ENCODE data around the gene SWAP70.
A peak's percentile ranks its signal among the peaks of the same experiment; 100 is the strongest.

The SWAP70 gene

GRCh38 chr11:9752091-9752490, 88.2 kb downstream of the SWAP70 start:
- peaks cover 12 to 24% (median 17%) of the 10 kb centered on the region in 5 donors for H3K36me3 ChIP-seq (ENCODE audit: control insufficient read depth in 5 of 5, insufficient read depth in 5 of 5, low read length in 5 of 5)
- no peak overlapping the region for H3K9ac ChIP-seq (ENCODE audit: low read length in 5 of 5)
- H3K27ac ChIP-seq (ENCODE audit: low read depth, low read length), result no peak overlapping the region
- H3K27me3 ChIP-seq (ENCODE audit: control insufficient read depth in 5 of 5, insufficient read depth in 4 of 5, low read length in 5 of 5), result no peaks in the 10 kb centered on the region
- no peaks in the 10 kb centered on the region for H3K9me3 ChIP-seq (ENCODE audit: control insufficient read depth in 5 of 5, low read length in 5 of 5)
- H3K4me3 ChIP-seq (ENCODE audit: low read depth in 1 of 5, low read length in 5 of 5), result no peak overlapping the region
- H3K4me1 ChIP-seq (ENCODE audit: control insufficient read depth in 5 of 5, insufficient read depth in 5 of 5, low read length in 5 of 5), result peaks cover 0 to 48% (median 21%) of the 10 kb centered on the region in 5 donors

- Histone ChIP-seq H3K27ac (ENCODE audit: low read depth, low read length) (peak overlapping the region; percentile 15), H3K4me3 (ENCODE audit: low read depth in 1 of 5, low read length in 5 of 5) (no peak overlapping the region), H3K9ac (ENCODE audit: low read length in 5 of 5) (no peak overlapping the region), H3K4me1 (ENCODE audit: control insufficient read depth in 5 of 5, insufficient read depth in 5 of 5, low read length in 5 of 5) (peaks cover 0 to 49% (median 24%) of the 10 kb centered on the region in 5 donors), H3K36me3 (ENCODE audit: control insufficient read depth in 5 of 5, insufficient read depth in 5 of 5, low read length in 5 of 5) (peaks cover 12 to 21% (median 15%) of the 10 kb centered on the region in 5 donors), H3K9me3 (ENCODE audit: control insufficient read depth in 5 of 5, low read length in 5 of 5) (no peaks in the 10 kb centered on the region), H3K27me3 (ENCODE audit: control insufficient read depth in 5 of 5, insufficient read depth in 4 of 5, low read length in 5 of 5) (no peaks in the 10 kb centered on the region)
These were observed 89.1 kb downstream of the SWAP70 start for GRCh38 chr11:9753021-9753420.

GRCh38 chr11:9754010-9754471, 90.2 kb downstream of the SWAP70 start:
- H3K27ac ChIP-seq (ENCODE audit: low read depth, low read length), result no peak overlapping the region
- no peaks in the 10 kb centered on the region for H3K9me3 ChIP-seq (ENCODE audit: control insufficient read depth in 5 of 5, low read length in 5 of 5)
- H3K4me1 ChIP-seq (ENCODE audit: control insufficient read depth in 5 of 5, insufficient read depth in 5 of 5, low read length in 5 of 5), result peaks cover 0 to 47% (median 26%) of the 10 kb centered on the region in 5 donors
- no peak overlapping the region for H3K9ac ChIP-seq (ENCODE audit: low read length in 5 of 5)
- no peaks in the 10 kb centered on the region for H3K27me3 ChIP-seq (ENCODE audit: control insufficient read depth in 5 of 5, insufficient read depth in 4 of 5, low read length in 5 of 5)
- H3K4me3 ChIP-seq (ENCODE audit: low read depth in 1 of 5, low read length in 5 of 5), result no peak overlapping the region
- peaks cover 11 to 21% (median 14%) of the 10 kb centered on the region in 5 donors for H3K36me3 ChIP-seq (ENCODE audit: control insufficient read depth in 5 of 5, insufficient read depth in 5 of 5, low read length in 5 of 5)

GRCh38 chr11:9755561-9756185, 91.8 kb downstream of the SWAP70 start:
- H3K27me3 ChIP-seq (ENCODE audit: control insufficient read depth in 5 of 5, insufficient read depth in 4 of 5, low read length in 5 of 5), result no peaks in the 10 kb centered on the region
- peaks cover 5 to 11% (median 6%) of the 10 kb centered on the region in 5 donors for H3K36me3 ChIP-seq (ENCODE audit: control insufficient read depth in 5 of 5, insufficient read depth in 5 of 5, low read length in 5 of 5)
- peaks cover 4 to 59% (median 42%) of the 10 kb centered on the region in 5 donors for H3K4me1 ChIP-seq (ENCODE audit: control insufficient read depth in 5 of 5, insufficient read depth in 5 of 5, low read length in 5 of 5)
- no peak overlapping the region for H3K27ac ChIP-seq (ENCODE audit: low read depth, low read length)
- no peak overlapping the region for H3K9ac ChIP-seq (ENCODE audit: low read length in 5 of 5)
- H3K9me3 ChIP-seq (ENCODE audit: control insufficient read depth in 5 of 5, low read length in 5 of 5), result no peaks in the 10 kb centered on the region
- no peak overlapping the region for H3K4me3 ChIP-seq (ENCODE audit: low read depth in 1 of 5, low read length in 5 of 5)

- H3K9me3 ChIP-seq (ENCODE audit: control insufficient read depth in 5 of 5, low read length in 5 of 5), result no peaks in the 10 kb centered on the region
- H3K27me3 ChIP-seq (ENCODE audit: control insufficient read depth in 5 of 5, insufficient read depth in 4 of 5, low read length in 5 of 5), result no peaks in the 10 kb centered on the region
- no peak overlapping the region for H3K4me3 ChIP-seq (ENCODE audit: low read depth in 1 of 5, low read length in 5 of 5)
- H3K27ac ChIP-seq (ENCODE audit: low read depth, low read length), result no peak overlapping the region
- peak overlapping the region in 1 of 5 donors; percentile 21 for H3K9ac ChIP-seq (ENCODE audit: low read length in 5 of 5)
- peaks cover 4 to 61% (median 45%) of the 10 kb centered on the region in 5 donors for H3K4me1 ChIP-seq (ENCODE audit: control insufficient read depth in 5 of 5, insufficient read depth in 5 of 5, low read length in 5 of 5)
- peaks cover 3 to 7% (median 5%) of the 10 kb centered on the region in 5 donors for H3K36me3 ChIP-seq (ENCODE audit: control insufficient read depth in 5 of 5, insufficient read depth in 5 of 5, low read length in 5 of 5)
These were observed 92.6 kb downstream of the SWAP70 start for GRCh38 chr11:9756461-9756860.

- peaks cover 4 to 61% (median 45%) of the 10 kb centered on the region in 5 donors for H3K4me1 ChIP-seq (ENCODE audit: control insufficient read depth in 5 of 5, insufficient read depth in 5 of 5, low read length in 5 of 5)
- H3K27ac ChIP-seq (ENCODE audit: low read depth, low read length), result no peak overlapping the region
- no peaks in the 10 kb centered on the region for H3K9me3 ChIP-seq (ENCODE audit: control insufficient read depth in 5 of 5, low read length in 5 of 5)
- H3K36me3 ChIP-seq (ENCODE audit: control insufficient read depth in 5 of 5, insufficient read depth in 5 of 5, low read length in 5 of 5), result peaks cover 1 to 5% (median 3%) of the 10 kb centered on the region in 5 donors
- H3K4me3 ChIP-seq (ENCODE audit: low read depth in 1 of 5, low read length in 5 of 5), result no peak overlapping the region
- no peaks in the 10 kb centered on the region for H3K27me3 ChIP-seq (ENCODE audit: control insufficient read depth in 5 of 5, insufficient read depth in 4 of 5, low read length in 5 of 5)
- H3K9ac ChIP-seq (ENCODE audit: low read length in 5 of 5), result peak overlapping the region in 1 of 5 donors; percentile 21
These were observed 93.0 kb downstream of the SWAP70 start for GRCh38 chr11:9756878-9757277.

- Histone ChIP-seq H3K4me3 (ENCODE audit: low read depth in 1 of 5, low read length in 5 of 5) (peak overlapping the region; percentile 80 to 92 (median 85)), H3K4me1 (ENCODE audit: control insufficient read depth in 5 of 5, insufficient read depth in 5 of 5, low read length in 5 of 5) (peaks cover 4 to 61% (median 45%) of the 10 kb centered on the region in 5 donors), H3K27ac (ENCODE audit: low read depth, low read length) (peak overlapping the region; percentile 98)
These were observed 94.1 kb downstream of the SWAP70 start for GRCh38 chr11:9757809-9758636.

GRCh38 chr11:9758637-9759518, 95.0 kb downstream of the SWAP70 start:
- no peaks in the 10 kb centered on the region for H3K27me3 ChIP-seq (ENCODE audit: control insufficient read depth in 5 of 5, insufficient read depth in 4 of 5, low read length in 5 of 5)
- no peaks in the 10 kb centered on the region for H3K9me3 ChIP-seq (ENCODE audit: control insufficient read depth in 5 of 5, low read length in 5 of 5)
- H3K9ac ChIP-seq (ENCODE audit: low read length in 5 of 5), result peak overlapping the region; percentile 85 to 95 (median 94)
- H3K4me3 ChIP-seq (ENCODE audit: low read depth in 1 of 5, low read length in 5 of 5), result peak overlapping the region; percentile 80 to 92 (median 85)
- H3K27ac ChIP-seq (ENCODE audit: low read depth, low read length), result peak overlapping the region; percentile 98
- H3K36me3 ChIP-seq (ENCODE audit: control insufficient read depth in 5 of 5, insufficient read depth in 5 of 5, low read length in 5 of 5), result no peaks in the 10 kb centered on the region
- peaks cover 4 to 60% (median 42%) of the 10 kb centered on the region in 5 donors for H3K4me1 ChIP-seq (ENCODE audit: control insufficient read depth in 5 of 5, insufficient read depth in 5 of 5, low read length in 5 of 5)

More at GRCh38 chr11:9757809-9758636, 94.1 kb downstream of the SWAP70 start:
- H3K9me3 ChIP-seq (ENCODE audit: control insufficient read depth in 5 of 5, low read length in 5 of 5), result no peaks in the 10 kb centered on the region
- no peaks in the 10 kb centered on the region for H3K36me3 ChIP-seq (ENCODE audit: control insufficient read depth in 5 of 5, insufficient read depth in 5 of 5, low read length in 5 of 5)
- H3K27me3 ChIP-seq (ENCODE audit: control insufficient read depth in 5 of 5, insufficient read depth in 4 of 5, low read length in 5 of 5), result no peaks in the 10 kb centered on the region
- peak overlapping the region; percentile 71 to 95 (median 94) for H3K9ac ChIP-seq (ENCODE audit: low read length in 5 of 5)

- Histone ChIP-seq H3K9me3 (ENCODE audit: control insufficient read depth in 5 of 5, low read length in 5 of 5) (no peaks in the 10 kb centered on the region), H3K4me1 (ENCODE audit: control insufficient read depth in 5 of 5, insufficient read depth in 5 of 5, low read length in 5 of 5) (peaks cover 4 to 52% (median 40%) of the 10 kb centered on the region in 5 donors), H3K27ac (ENCODE audit: low read depth, low read length) (peak overlapping the region; percentile 98), H3K27me3 (ENCODE audit: control insufficient read depth in 5 of 5, insufficient read depth in 4 of 5, low read length in 5 of 5) (no peaks in the 10 kb centered on the region), H3K9ac (ENCODE audit: low read length in 5 of 5) (peak overlapping the region; percentile 85 to 95 (median 94)), H3K36me3 (ENCODE audit: control insufficient read depth in 5 of 5, insufficient read depth in 5 of 5, low read length in 5 of 5) (no peaks in the 10 kb centered on the region), H3K4me3 (ENCODE audit: low read depth in 1 of 5, low read length in 5 of 5) (peak overlapping the region; percentile 54 to 92 (median 84))
These were observed 95.8 kb downstream of the SWAP70 start for GRCh38 chr11:9759519-9760192.

All from subcutaneous abdominal adipose tissue (tissue), 5 donors.